Right lobe of liver (tissue), 4 donors: ENCODE measurements around the gene GPC5.

Source experiments
- CTCF ChIP-seq, 4 donors: fragments of 200-600 bp in 3 of 4; fragments of 450-650 bp in 1 of 4; IDR thresholded peaks; one replicate each; pipeline versions ENCODE4 v1.5.1 to v1.8.0; 2016 to 2022; ENCODE audit warnings: antibody characterized with exemption in 4 of 4, mild to moderate bottlenecking in 2 of 4
- POLR2A ChIP-seq: fragments of 450-650 bp; IDR thresholded peaks from one replicate; pipeline ENCODE4 v1.6.1; 2017; ENCODE audit warnings: antibody characterized with exemption, mild to moderate bottlenecking
- donor health status: DM: no; HTN: no; CAD: no.
- donor health status: DM: no; HTN: no; CAD: no.
- donor health status: DM: no; HTN: yes; CAD: no.

- TF ChIP-seq POLR2A (no peak), CTCF (IDR thresholded peaks at IDR 0.05) (no peak)
These were observed 1082.0 kb downstream of the GPC5 start for GRCh38 chr13:92480387-92480786.
